Epithelial cell of proximal tubule (primary cell): ENCODE results near the gene SPTBN5. TPM values are rescaled to one million over a fixed set of nuclear protein-coding genes. Genes with fewer than 3 reads are reported as not detected.

ENCODE experiments used
- DNase-seq: peaks from one replicate; pipeline ENCODE4 v3.0.0-alpha.2; 2011; ENCODE audit warnings: low read depth
- H3K4me3 ChIP-seq: 2 replicates; pipeline ENCODE4 v1.5.1; 2011; ENCODE audit warnings: low read depth, mild to moderate bottlenecking, low read length
- total RNA-seq: library from RNA; depleted of rRNA; stranded (reverse); fragments of >200 nt; gene quantifications from 2 replicates; pipeline ENCODE4 v1.2.3, GENCODE V29; 2015
- TF ChIP-seq, protein P1 (sequence below): conservative IDR thresholded peaks from 2 replicates; pipeline ENCODE4 v1.5.1; 2012; ENCODE audit warnings: low read depth, mild to moderate bottlenecking, low read length

The SPTBN5 gene
- total RNA-seq, 1 donor from 2014 or later = 0.63 TPM

DNA sequence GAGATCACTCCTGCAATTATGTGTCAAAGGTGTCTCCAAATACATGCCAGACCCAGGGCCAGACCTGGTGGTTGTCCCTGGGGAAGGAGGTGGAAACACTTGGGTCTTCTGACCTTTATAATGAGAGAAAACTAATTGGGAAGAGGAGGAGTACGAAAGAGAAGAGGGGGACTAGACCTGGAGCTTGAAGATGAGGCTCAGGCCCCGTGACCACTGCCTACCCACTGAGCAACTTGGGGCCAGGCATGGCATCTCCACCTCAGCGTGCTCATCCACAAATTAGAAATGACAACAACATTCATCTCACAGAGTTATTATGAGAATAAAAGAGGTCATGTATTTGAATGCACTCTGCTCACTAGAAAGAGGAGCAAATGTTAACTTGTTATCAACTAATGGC, 19.4 kb upstream of the SPTBN5 start:
- H3K4me3 ChIP-seq = no peak overlapping the region
- TF ChIP-seq, protein P1, sequence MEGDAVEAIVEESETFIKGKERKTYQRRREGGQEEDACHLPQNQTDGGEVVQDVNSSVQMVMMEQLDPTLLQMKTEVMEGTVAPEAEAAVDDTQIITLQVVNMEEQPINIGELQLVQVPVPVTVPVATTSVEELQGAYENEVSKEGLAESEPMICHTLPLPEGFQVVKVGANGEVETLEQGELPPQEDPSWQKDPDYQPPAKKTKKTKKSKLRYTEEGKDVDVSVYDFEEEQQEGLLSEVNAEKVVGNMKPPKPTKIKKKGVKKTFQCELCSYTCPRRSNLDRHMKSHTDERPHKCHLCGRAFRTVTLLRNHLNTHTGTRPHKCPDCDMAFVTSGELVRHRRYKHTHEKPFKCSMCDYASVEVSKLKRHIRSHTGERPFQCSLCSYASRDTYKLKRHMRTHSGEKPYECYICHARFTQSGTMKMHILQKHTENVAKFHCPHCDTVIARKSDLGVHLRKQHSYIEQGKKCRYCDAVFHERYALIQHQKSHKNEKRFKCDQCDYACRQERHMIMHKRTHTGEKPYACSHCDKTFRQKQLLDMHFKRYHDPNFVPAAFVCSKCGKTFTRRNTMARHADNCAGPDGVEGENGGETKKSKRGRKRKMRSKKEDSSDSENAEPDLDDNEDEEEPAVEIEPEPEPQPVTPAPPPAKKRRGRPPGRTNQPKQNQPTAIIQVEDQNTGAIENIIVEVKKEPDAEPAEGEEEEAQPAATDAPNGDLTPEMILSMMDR = no peak
- DNase-seq = no peak

DNA sequence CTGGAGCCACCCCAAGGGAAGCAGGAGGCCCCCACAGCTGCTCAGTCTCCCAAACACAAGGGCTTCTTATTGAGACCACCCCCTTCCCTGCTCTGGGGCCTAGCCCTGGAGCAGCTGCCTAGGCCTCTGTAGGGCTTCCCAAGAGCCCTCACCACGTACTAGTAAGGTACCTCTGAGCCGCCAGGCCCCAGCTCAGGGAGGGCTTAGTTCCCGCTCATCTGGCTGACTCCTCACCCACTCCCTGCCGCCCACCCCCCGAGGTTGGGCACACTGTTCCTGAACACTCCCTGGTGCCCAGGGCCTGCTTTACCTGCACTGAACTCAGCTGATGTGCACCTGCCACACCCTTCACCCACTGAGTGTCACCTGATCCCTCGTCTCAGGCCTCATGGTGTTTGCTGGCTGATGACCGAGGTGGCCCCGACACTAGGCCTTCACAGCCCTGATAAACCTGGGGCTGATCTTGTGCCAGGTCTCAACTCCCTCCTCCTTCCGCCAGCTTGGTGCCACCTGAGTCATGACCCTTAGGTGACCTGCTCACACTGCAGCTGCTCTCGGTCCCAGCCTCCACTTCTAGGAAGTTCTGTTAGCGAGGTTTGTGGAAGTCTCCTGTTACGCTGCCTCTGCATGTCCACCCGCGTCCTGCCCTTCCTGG, 18.0 kb upstream of the SPTBN5 start:
- TF ChIP-seq, protein P1 = no peak
- no peak for DNase-seq
- no peak overlapping the region for H3K4me3 ChIP-seq

DNA sequence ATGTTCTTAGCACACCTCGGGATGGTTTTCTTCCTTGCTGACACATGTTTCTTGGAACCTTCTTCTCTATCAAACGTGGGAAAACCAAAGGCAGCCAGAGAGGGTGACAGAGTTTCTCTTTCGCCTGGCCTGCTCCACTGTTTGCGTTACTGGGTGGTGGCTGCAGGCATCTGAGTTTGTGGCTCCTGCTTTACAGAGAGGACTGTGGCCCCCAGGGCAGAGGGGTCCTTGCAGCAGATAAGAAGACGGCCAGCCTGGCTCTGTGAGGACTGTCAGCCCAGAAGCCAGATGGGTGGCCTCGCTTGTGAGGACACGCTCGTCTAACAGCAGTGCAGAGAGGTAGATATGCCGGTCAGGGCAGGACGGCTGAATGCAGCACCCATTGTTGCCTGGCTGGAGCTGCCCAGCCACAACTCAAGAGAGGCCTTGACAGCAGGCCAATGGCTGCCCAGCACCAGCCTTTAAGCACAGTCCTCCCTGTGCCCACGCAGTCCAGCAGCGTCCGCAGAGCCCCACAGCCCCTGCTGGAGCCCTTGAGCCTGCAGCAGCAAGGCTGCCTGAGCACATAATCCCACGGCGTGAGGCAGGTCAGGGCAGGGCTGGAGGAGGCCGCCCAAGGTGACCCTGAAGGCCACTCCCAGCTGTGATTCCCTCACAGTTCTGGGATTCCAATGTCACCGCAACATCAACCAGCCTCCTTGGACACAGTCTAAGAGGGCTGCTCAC, 15.0 kb upstream of the SPTBN5 start:
- TF ChIP-seq, protein P1 = no peak
- no peak for DNase-seq
- H3K4me3 ChIP-seq = no peak overlapping the region

DNA sequence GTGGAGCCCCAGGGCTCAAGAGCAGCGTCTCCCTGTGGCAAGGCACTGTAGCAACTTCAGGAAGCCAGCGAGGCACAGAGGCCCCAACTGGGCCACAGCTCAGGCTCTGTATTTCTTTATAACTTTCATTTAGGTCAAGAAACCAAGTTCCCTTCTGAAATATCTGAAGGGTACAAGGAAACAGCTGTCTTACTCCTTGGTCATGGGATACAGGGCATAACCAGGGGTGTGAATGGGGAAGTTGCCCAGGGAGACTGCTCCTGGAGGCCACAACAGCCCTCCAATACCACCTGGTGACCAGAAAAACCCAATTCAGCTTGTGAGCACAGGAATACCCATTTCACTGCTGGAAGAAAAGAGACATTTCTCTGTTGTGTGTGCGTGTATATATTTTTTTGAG, 13.3 kb upstream of the SPTBN5 start:
- no peak for DNase-seq
- H3K4me3 ChIP-seq = no peak overlapping the region
- TF ChIP-seq, protein P1 = no peak

DNA sequence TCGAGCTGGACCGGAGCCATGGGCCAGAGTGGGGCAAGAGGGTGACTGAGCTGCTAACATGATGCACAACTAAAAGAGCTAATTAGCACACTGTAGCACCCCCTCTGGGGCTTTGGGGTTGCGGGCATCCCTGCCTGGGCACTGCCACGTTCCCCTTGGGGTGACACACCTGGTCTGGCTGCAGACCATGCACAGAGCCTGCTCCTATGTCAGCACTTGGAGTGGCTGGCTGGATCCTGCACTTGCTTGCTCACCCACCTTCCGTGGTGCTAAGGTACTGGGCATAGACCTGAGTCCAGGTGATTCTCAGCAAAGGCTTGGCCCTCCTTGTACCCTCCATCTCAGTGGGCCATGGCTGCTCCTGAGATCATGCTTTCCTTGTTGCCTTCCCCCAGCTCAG, 12.8 kb upstream of the SPTBN5 start:
- TF ChIP-seq, protein P1 = no peak

DNA sequence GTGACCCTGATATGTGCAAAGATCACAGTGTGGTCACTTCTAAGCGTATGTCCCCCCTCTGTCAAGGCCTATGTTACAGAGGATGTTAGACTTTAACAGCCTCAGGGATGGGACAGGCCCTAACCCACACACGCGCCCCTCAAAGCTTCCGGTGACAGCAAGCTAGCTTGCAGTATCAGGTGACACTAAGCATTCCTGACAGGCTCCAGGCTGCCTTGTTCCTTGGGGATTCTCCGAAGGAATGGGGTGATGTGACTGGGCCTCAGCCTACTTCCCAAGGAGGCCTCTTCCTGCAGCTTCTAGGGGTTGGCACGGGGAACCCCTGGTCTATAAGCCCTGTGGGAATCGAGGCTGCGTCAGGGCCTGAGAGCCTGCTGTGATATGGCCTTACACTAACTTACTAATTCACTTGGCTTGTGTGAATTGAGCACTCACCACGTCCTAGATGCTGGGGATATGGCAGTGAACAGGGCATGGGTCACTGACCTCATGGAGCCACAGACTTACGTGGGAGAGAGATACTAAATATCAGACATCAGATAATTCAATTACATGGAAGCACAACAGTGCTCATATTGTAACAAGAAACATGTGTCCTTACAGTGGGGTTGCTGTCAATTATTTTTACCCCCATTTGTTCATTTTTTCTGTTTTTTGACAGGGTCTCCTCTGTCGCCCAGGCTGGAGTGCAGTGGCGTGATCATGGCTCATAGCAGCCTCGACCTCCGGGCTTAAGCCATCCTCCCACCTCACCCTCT, 11.4 kb upstream of the SPTBN5 start:
- no peak for DNase-seq
- TF ChIP-seq, protein P1 = no peak
- no peak overlapping the region for H3K4me3 ChIP-seq

More for the DNA sequence above, 12.8 kb upstream of the SPTBN5 start:
- no peak overlapping the region for H3K4me3 ChIP-seq
- no peak for DNase-seq
